Activated CD4-positive, alpha-beta T cell treated with anti-CD3 and anti-CD28 coated beads for 48 hours (primary cell): Measurements from ENCODE around the gene TNRC6B.
A peak's percentile ranks its signal among the peaks of the same experiment; 100 is the strongest.

Source experiments
- DNase-seq: peaks from one replicate; pipeline ENCODE4 v3.0.0-alpha.2; 2020

The TNRC6B gene

DNA sequence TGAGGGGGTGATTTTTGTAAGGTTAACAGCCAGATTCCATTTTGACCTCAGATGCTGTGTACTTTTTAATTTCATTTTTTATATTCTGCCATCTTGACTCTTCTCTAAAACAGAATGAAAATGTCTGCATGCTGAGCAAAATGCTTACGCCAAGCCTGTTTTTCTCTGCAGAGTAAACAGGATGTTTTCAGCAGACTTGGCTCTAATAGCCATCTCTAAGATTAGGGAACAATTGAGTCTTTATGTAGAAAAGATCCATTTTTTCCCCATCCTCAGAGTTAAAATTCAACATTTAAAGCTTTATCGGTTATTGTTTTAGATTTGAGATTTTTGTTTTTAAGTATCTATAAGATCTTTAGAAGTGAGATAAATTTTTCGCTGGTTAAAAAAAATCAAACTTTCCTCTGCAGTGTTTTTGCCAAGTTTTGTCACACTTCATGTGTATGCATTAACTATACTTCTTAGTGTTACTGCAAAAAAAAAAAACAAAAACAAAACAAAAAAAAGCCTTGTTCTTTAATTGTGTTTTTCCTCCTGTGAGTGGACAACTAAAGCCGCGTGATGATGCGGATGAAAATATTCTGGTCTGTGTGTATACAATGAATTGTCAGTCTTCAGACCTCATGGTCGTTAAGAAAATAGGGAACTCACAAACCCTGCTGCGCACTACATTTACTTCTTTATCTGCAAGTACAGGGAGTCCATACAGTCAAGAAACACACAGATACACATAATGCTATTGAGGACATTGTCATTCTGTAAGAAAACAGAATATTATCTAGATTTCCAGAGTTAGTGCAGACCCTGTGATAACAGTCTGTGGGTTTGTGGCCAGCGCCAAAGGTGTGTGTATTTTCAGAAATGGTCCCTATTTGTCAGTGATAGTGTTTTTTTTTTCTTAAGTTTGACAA is 151.1 kb downstream of the TNRC6B start:
- DNase-seq, result no peak

DNA sequence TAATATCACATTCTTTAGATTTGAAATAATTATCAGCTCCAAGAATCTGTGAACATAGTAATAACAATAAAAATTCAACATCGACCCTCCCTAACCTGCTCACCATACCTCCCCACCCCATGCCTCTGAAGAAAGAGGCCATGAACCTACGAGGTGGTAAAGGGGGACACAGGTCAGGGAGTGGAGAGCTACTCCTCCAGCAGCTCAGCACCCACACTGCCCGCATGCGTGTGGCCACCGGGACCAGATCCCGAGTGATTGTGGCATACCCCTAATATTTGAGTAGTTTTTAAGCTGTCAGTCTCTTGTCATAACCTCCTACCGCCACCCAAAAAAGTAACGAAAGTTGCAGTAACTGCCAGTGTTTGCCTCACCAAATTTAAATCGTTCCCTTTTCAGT is 151.7 kb downstream of the TNRC6B start:
- no peak for DNase-seq

DNA sequence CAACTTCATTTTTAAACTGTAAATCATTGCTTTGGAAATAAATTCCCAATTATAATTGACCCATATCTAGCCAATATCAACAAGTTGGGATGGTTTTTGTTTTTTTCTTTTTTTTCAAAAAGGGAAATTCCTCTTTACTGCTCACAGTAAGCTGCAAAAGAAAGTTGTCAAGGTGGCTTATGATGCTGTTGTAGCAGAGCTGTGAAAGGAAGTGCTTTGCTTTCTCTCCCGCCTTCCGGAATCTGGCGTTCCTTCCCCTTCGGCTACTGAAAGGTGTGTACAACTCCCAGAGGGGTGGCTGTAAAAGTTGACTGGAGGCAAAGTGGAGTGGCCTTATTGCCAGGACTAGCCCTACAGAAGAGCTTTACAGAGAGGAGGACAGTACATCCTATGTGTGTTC is 152.4 kb downstream of the TNRC6B start:
- no peak for DNase-seq

DNA sequence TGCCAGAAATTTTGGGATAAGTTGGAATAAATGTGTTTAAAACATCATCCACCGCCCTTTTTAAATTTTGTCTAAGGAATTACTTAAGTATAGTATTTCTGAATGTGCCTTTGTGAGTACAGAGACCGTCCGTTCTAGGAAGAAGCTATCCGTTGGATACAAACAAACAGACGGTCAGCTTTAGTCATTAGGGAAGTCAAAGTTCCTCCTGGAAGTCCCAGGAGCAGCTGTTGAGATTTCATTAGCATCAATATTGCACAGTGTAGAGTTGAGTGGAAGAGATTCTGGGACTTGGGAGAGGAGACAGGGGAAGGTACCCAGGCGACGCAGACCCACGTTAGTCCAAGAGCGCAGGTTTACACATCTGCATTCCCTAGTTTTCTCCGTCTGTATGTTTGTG is 152.9 kb downstream of the TNRC6B start:
- no peak for DNase-seq

DNA sequence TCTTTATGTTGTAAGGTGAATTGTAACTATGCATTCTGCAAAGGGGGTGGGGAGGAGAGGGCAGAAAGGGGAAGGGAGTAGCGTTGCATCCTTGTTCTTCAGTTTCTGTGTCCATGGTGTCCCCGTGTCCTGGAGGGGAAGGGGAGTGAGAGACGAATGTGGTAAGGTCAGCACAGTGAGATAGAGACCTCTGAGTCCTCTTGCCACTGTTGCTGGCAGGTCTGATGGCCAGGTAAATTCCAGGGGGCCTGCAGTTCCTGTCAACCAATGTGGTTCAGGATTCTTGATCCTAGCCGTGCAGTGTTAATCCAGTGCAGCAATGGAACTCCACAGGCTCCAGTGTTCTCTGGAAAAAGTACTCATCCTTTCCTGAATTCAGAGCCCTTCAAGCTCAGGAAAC is 154.0 kb downstream of the TNRC6B start:
- DNase-seq, result no peak

DNA sequence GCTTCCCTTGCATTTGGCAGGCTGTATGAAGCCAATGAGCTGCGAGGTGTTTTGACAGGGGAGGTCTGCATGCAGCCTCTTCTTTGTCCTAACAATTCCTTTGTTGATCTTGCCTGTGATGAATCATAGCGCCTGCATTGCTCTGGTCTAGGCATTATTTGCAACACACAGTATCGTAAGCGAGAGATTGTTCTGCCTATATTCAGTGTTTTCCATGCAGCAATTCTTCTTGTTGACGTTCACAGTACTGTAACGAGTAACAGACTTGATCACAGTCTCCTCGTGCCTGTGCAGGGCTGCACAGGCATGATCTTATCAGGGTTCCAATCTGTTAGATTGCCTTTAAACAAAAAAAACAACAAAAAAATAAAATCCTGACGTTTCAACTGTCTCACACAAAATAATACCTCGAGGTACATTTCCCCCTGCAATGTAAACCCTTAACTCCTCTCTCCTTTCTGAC is 154.6 kb downstream of the TNRC6B start:
- peak; percentile 16 for DNase-seq

DNA sequence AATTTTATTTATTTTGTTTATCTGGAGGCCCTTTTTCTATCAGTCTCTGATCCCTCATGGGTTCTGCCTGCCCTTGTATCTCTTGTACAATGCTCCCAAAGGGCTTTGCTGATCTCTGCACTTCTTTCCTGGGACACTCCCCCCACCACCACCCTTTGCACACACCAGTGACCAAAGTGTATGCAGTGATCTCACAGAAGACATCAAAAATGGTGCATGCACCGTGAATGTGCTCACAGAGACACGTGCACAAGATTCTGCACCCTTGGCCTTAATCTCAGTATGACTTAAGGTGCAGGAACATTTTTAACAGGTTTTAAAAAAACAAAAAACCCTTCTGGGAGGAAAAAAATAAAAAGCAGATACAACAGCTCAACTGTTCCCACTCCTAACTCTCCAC is 156.3 kb downstream of the TNRC6B start:
- no peak for DNase-seq

GRCh38 chr22:40334899-40335298 is 157.2 kb downstream of the TNRC6B start:
- no peak for DNase-seq

GRCh38 chr22:40335358-40335757 is 157.6 kb downstream of the TNRC6B start:
- DNase-seq, result no peak

GRCh38 chr22:40340044-40340443 is 162.3 kb downstream of the TNRC6B start:
- DNase-seq, result no peak

GRCh38 chr22:40341604-40342003 is 163.9 kb downstream of the TNRC6B start:
- no peak for DNase-seq

DNA sequence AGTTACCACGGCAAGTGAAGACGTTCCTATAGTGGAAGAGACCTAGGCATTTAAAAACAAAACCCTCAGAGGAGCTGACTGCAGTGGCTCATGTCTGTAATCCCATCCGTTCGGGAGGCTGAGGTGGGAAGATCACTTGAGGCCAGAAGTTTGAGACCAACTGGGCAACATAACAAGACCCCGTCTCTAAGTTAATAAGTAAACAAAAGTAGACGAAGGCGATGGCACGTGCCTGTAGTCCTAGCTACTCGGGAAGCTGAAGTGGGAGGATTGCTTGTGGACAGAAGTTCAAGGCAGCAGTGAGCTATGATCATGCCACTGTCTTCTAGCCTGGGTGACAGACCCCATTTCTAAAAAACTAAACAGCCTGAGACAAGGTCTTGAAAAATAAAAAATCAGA is 164.8 kb downstream of the TNRC6B start:
- no peak for DNase-seq

- peak; percentile 61 for DNase-seq
Observed at GRCh38 chr22:40345271-40345670, 167.5 kb downstream of the TNRC6B start.

- DNase-seq, result peak; percentile 74
Observed at GRCh38 chr22:40345815-40346184, 168.1 kb downstream of the TNRC6B start.

- DNase-seq, result peak; percentile 92
Observed at GRCh38 chr22:40346185-40347118, 168.7 kb downstream of the TNRC6B start, which contains the start of gene ADSL. Gene ADSL, plus strand, starts transcription at chr22:40346500. Its CDS starts 59 bp downstream, at chr22:40346559.

GRCh38 chr22:40347300-40347699 is 169.6 kb downstream of the TNRC6B start:
- DNase-seq, result no peak

DNA sequence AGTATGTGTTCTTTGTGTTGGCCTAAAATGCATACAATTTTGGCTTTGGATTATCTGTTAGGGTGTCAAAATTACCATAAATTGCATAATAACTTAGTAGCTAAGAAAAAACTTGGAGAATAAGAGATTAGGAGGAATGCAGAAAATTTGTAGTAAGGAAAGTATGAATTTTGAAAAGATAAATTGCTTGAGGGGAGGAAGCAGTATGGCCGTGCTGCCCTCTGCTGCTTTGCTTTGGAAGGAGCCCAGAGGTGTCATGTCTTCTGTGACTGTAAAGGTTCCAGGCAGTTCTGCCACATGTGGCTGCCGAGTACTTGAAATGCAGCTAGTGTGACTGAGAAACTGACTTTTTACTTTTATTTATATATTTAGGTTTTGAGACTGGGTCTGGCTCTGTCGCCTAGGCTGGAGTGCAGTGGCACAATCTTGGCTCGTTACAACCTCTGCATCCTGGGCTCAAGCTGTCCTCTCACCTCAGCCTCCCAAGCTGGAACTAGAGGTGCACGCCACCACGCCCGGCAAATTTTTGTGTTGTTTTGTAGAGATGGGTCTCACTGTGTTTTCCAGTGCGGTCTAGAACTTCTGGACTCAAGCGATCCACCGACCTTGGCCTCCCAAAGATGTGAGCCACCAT is 170.4 kb downstream of the TNRC6B start:
- peak; percentile 77 for DNase-seq

GRCh38 chr22:40352763-40353162 is 175.0 kb downstream of the TNRC6B start:
- DNase-seq, result no peak

DNA sequence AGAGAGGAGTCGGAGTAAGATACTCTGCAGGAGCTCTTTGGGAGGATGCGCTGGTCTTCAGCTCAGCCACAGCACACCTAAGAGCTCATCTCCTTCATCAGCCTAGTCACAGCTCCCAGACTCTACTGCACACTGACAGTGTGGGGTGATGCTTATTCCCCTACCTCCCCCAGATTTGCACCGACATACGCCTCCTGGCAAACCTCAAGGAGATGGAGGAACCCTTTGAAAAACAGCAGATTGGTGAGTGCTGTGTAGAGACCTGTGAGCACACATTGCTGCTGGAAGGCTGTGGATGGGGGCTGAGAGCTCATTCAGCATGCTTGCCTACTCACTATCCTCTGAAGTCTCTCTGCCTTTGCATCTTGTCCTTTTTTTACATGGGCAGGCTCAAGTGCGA is 183.4 kb downstream of the TNRC6B start:
- no peak for DNase-seq

DNA sequence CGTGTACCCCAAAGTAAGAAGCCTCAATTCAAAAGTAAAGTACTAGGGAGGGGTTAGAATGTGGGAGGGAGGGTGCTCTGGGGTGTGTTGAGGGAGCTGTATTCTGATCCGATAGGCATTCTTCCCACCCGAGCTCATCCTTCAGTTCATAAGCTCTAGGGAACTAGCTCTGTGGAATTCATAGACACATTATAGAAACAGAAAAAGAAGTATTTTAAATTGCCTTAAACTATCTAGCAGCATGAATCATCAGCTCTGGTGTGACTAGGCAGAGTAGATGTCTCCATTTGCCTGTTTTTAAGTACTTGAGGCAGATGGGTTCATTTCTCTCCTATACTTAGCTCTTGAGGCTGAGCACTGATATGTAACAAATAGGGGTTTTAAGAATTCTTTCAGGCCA is 185.3 kb downstream of the TNRC6B start:
- DNase-seq, result no peak

DNA sequence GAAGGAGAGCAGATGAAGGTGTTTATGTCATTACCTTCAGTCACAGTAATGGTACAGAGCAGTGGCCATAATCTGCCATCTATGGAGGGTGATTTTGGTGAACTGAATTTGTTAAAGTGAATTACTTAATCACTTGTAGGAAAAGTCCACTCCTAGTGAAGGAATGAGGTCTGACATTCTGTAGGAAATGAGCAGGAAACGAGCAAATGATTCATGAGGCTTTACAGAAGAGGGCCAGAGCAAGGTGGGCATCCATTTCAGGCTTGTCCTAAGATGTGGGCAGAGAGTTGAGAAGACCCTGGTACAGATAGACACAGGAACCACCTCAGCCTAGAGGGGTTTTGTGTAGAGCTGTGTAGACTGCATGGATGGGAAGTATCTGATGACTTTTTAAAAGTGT is 186.7 kb downstream of the TNRC6B start:
- DNase-seq, result no peak

GRCh38 chr22:40366068-40366467 is 188.3 kb downstream of the TNRC6B start:
- DNase-seq, result no peak

- no peak for DNase-seq
Observed at GRCh38 chr22:40367342-40367741, 189.6 kb downstream of the TNRC6B start.
